K562 (cell line): ENCODE data around the gene AIFM1. TPM values are rescaled to one million over a fixed set of nuclear protein-coding genes. Genes with fewer than 3 reads are reported as not detected.

ENCODE experiments used
- BMI1 ChIP-seq: fragments of 150-350 bp; IDR thresholded peaks from 2 replicates; pipeline ENCODE4 v1.6.1; 2014; ENCODE audit warnings: low read length
- CBFA2T3 ChIP-seq: fragments of 450-650 bp; IDR thresholded peaks from 2 replicates; pipeline ENCODE4 v1.6.1; 2017
- CEBPG ChIP-seq, 3 experiments: fragments of 200-800 bp in 1 of 3; sonication (Bioruptor generic) in 1 of 3; sonication (generic) in 1 of 3; formaldehyde crosslinking in 1 of 3; IDR thresholded peaks in 2 of 3; conservative IDR thresholded peaks in 1 of 3; 2 replicates each; pipeline versions ENCODE4 v1.6.1 to v1.8.0; 2016 to 2022; ENCODE audit warnings: missing compliant biosample characterization in 2 of 3, missing genetic modification characterization in 2 of 3, mild to moderate bottlenecking in 1 of 3, missing genetic modification reagents in 1 of 3
- E2F3 ChIP-seq: fragments of 250-450 bp; sonication (Bioruptor Pico); IDR thresholded peaks from 2 replicates; pipeline ENCODE4 v1.4.0; 2020; ENCODE audit warnings: mild to moderate bottlenecking
- FOSL1 ChIP-seq: fragments of 200-800 bp; sonication (Bioruptor generic); conservative IDR thresholded peaks from 2 replicates; pipeline ENCODE4 v1.6.1; 2016; ENCODE audit warnings: missing genetic modification characterization, missing compliant biosample characterization
- MYC ChIP-seq, 2 experiments: fragments of 250-450 bp in 1 of 2; sonication (Bioruptor Pico) in 1 of 2; IDR thresholded peaks; 2 replicates each; pipeline versions ENCODE4 v1.5.1 to v1.6.1; 2012 to 2021; ENCODE audit warnings: low read depth in 2 of 2, borderline replicate concordance in 1 of 2, improper control_type of control experiment in 1 of 2, low read length in 1 of 2, mild to moderate bottlenecking in 1 of 2, moderate library complexity in 1 of 2
- NCOA1 ChIP-seq: fragments of 450-650 bp; IDR thresholded peaks from 2 replicates; pipeline ENCODE4 v1.6.1; 2016; ENCODE audit warnings: low read depth
- PHTF2 ChIP-seq: fragments of 250-450 bp; sonication (Bioruptor Pico); IDR thresholded peaks from 2 replicates; pipeline ENCODE4 v1.5.0; 2021; ENCODE audit warnings: mild to moderate bottlenecking
- RFX1 ChIP-seq: fragments of 450-650 bp; IDR thresholded peaks from 2 replicates; pipeline ENCODE4 v1.6.1; 2016; ENCODE audit warnings: mild to moderate bottlenecking, moderate library complexity
- SAFB2 ChIP-seq: fragments of 200-400 bp; formaldehyde crosslinking; IDR thresholded peaks from 2 replicates; pipeline ENCODE4 v1.6.1; 2018; ENCODE audit warnings: borderline replicate concordance, low read length, low read depth, moderate library complexity; ENCODE audit not compliant: severe bottlenecking
- SAP30 ChIP-seq: fragments of 200-600 bp; sonication (generic); IDR thresholded peaks from 2 replicates; pipeline ENCODE4 v1.6.1; 2012; ENCODE audit warnings: borderline replicate concordance, low read depth, mild to moderate bottlenecking, moderate library complexity, low read length, control low read depth, inconsistent platforms; ENCODE audit not compliant: insufficient read depth, poor library complexity, severe bottlenecking
- U2AF1 ChIP-seq: fragments of 200-400 bp; formaldehyde crosslinking; optimal IDR thresholded peaks from 2 replicates; pipeline ENCODE3; 2017; ENCODE audit warnings: mild to moderate bottlenecking, low read depth, low read length, moderate library complexity
- ZBTB8A ChIP-seq: fragments of 450-650 bp; IDR thresholded peaks from 2 replicates; pipeline ENCODE4 v1.6.1; 2018; ENCODE audit warnings: mild to moderate bottlenecking, moderate library complexity; ENCODE audit not compliant: partially characterized antibody
- ZNF134 ChIP-seq: fragments of 250-450 bp; sonication (Bioruptor Pico); conservative IDR thresholded peaks from 2 replicates; pipeline ENCODE4 v1.4.0; 2020
- ZNF311 ChIP-seq: fragments of 250-450 bp; sonication (Bioruptor Pico); IDR thresholded peaks from 2 replicates; pipeline ENCODE4 v1.4.0; 2020; ENCODE audit warnings: mild to moderate bottlenecking, moderate library complexity
- ZNF324 ChIP-seq: fragments of 250-450 bp; sonication (Bioruptor Pico); IDR thresholded peaks from 2 replicates; pipeline ENCODE4 v1.4.0; 2020; ENCODE audit warnings: mild to moderate bottlenecking
- ZNF408 ChIP-seq: fragments of 250-450 bp; sonication (Bioruptor Pico); IDR thresholded peaks from 2 replicates; pipeline ENCODE4 v1.4.0; 2020; ENCODE audit warnings: low read depth, mild to moderate bottlenecking, moderate library complexity
- ZNF583 ChIP-seq: fragments of 250-450 bp; sonication (Bioruptor Pico); IDR thresholded peaks from 2 replicates; pipeline ENCODE4 v1.4.0; 2020
- polyA plus RNA-seq, 8 experiments: library from polyadenylated mRNA; depleted of rRNA in 4 of 8; stranded (reverse) in 5 of 8; unstranded in 3 of 8; fragments of >200 nt; fragmentation: Nextera tagmentation in 2 of 8; fragmentation: Illumina TruSeq in 1 of 8; extraction: Ambion mirVana in 2 of 8; extraction: Trizol in 1 of 8; gene quantifications; 2 replicates each; pipeline versions ENCODE4 v1.2.1 to v1.2.3, GENCODE V29; 2011 to 2014; ENCODE audit warnings: inconsistent platforms in 1 of 8, missing spikeins in 1 of 8
- total RNA-seq, 7 experiments: library from RNA; depleted of rRNA in 6 of 7; stranded (reverse); fragments of >200 nt in 6 of 7; fragmentation: Illumina TruSeq in 2 of 7; extraction: Trizol in 2 of 7; gene quantifications; 2 replicates each; pipeline versions ENCODE4 v1.2.1 to v1.2.3, GENCODE V29; 2011 to 2021; ENCODE audit warnings: low replicate concordance in 1 of 7
- TF ChIP-seq, protein P1 (sequence below): IDR thresholded peaks from 3 replicates; pipeline ENCODE4 v1.6.1; 2011; ENCODE audit warnings: borderline replicate concordance, mild to moderate bottlenecking, moderate library complexity; ENCODE audit not compliant: insufficient read length; ENCODE audit errors: extremely low read depth
- TF ChIP-seq, protein P2 (sequence below): sonication (generic); formaldehyde crosslinking; IDR thresholded peaks from 2 replicates; pipeline ENCODE4 v1.8.1; 2022; ENCODE audit warnings: missing genetic modification reagents
- TF ChIP-seq, protein P3 (sequence below): sonication (generic); formaldehyde crosslinking; IDR thresholded peaks from 2 replicates; pipeline ENCODE4 v1.8.1; 2023; ENCODE audit warnings: mild to moderate bottlenecking, missing genetic modification reagents

AIFM1 gene
- total and polyA plus RNA-seq, 9 of the 15 experiments (the other 6 are each of a cell fraction or from before 2014, with no cell fraction given), result 51.0 to 117 (median 91.2) TPM

GRCh38 chrX:130120746-130121504 is 44.7 kb downstream of the AIFM1 start (continued):
- TF ChIP-seq, protein P1, sequence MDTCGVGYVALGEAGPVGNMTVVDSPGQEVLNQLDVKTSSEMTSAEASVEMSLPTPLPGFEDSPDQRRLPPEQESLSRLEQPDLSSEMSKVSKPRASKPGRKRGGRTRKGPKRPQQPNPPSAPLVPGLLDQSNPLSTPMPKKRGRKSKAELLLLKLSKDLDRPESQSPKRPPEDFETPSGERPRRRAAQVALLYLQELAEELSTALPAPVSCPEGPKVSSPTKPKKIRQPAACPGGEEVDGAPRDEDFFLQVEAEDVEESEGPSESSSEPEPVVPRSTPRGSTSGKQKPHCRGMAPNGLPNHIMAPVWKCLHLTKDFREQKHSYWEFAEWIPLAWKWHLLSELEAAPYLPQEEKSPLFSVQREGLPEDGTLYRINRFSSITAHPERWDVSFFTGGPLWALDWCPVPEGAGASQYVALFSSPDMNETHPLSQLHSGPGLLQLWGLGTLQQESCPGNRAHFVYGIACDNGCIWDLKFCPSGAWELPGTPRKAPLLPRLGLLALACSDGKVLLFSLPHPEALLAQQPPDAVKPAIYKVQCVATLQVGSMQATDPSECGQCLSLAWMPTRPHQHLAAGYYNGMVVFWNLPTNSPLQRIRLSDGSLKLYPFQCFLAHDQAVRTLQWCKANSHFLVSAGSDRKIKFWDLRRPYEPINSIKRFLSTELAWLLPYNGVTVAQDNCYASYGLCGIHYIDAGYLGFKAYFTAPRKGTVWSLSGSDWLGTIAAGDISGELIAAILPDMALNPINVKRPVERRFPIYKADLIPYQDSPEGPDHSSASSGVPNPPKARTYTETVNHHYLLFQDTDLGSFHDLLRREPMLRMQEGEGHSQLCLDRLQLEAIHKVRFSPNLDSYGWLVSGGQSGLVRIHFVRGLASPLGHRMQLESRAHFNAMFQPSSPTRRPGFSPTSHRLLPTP, result no peak
- TF ChIP-seq U2AF1 (no peak), ZNF134 (CRISPR knock-in tag) (no peak), CEBPG (CRISPR knock-in tag; IDR thresholded peaks at IDR 0.05) (no peak), CEBPG (tag; conservative IDR thresholded peaks at IDR 0.05 in 1 of 2, IDR thresholded peaks at IDR 0.05 in 1 of 2) (no peak), CBFA2T3 (no peak), ZNF311 (CRISPR knock-in tag) (no peak), PHTF2 (CRISPR knock-in tag) (no peak), SAFB2 (no peak), ZNF583 (CRISPR knock-in tag) (no peak), BMI1 (no peak), ZNF324 (no peak), ZNF408 (CRISPR knock-in tag) (no peak), FOSL1 (tag) (peak; percentile 66), RFX1 (no peak), E2F3 (CRISPR knock-in tag) (peak; percentile 73; the same call in 1 of the 2 replicates), MYC (IDR thresholded peaks at IDR 0.05; ENCODE audit: low read depth, low read length) (peak; percentile 30; the same call in 1 of the 2 replicates), MYC (CRISPR knock-in tag; IDR thresholded peaks at IDR 0.05; ENCODE audit: borderline replicate concordance, low read depth) (no peak), SAP30 (no peak), NCOA1 (no peak), ZBTB8A (no peak)
- TF ChIP-seq, protein P2, sequence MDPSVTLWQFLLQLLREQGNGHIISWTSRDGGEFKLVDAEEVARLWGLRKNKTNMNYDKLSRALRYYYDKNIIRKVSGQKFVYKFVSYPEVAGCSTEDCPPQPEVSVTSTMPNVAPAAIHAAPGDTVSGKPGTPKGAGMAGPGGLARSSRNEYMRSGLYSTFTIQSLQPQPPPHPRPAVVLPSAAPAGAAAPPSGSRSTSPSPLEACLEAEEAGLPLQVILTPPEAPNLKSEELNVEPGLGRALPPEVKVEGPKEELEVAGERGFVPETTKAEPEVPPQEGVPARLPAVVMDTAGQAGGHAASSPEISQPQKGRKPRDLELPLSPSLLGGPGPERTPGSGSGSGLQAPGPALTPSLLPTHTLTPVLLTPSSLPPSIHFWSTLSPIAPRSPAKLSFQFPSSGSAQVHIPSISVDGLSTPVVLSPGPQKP, result no peak
- TF ChIP-seq, protein P3, sequence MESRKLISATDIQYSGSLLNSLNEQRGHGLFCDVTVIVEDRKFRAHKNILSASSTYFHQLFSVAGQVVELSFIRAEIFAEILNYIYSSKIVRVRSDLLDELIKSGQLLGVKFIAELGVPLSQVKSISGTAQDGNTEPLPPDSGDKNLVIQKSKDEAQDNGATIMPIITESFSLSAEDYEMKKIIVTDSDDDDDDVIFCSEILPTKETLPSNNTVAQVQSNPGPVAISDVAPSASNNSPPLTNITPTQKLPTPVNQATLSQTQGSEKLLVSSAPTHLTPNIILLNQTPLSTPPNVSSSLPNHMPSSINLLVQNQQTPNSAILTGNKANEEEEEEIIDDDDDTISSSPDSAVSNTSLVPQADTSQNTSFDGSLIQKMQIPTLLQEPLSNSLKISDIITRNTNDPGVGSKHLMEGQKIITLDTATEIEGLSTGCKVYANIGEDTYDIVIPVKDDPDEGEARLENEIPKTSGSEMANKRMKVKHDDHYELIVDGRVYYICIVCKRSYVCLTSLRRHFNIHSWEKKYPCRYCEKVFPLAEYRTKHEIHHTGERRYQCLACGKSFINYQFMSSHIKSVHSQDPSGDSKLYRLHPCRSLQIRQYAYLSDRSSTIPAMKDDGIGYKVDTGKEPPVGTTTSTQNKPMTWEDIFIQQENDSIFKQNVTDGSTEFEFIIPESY (CRISPR knock-in tag), result no peak; the same call in 1 of the 2 replicates
